ENCODE results near the gene HMG20A. TPM values are rescaled to one million over a fixed set of nuclear protein-coding genes. Genes with fewer than 3 reads are reported as not detected.

Gene HMG20A
- polyA plus RNA-seq, 3 donors = 11.6 to 26.4 (median 17.7) TPM

DNA sequence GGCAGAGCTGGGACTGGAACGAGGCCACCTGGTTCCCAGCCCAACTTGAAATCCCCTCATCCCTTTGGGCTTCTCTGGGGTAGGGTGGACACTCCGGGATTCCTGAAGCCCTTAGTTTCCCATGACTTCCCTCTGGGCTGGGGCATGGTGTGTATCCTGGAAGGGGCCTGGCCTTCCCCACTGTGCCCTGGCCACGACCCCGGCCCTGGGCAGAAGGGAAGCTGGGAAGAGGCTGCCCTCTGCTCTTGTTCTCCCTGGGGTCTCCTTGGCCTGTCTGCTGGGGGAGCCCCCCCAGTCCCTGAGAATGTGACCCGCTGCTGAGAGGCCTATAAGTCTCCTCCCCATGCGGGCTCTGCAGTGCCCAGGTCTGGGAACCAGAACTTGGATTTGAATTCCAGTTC, 107.1 kb downstream of the HMG20A start:
- Mint-ChIP-seq H3K4me1 (no peaks in the 10 kb centered on the region), H3K36me3 (no peaks in the 10 kb centered on the region), H3K4me3 (no peak overlapping the region), H3K27ac (no peak overlapping the region), H3K9me3 (peaks cover 0 to 1% (median 0%) of the 10 kb centered on the region in 7 donors), H3K27me3 (ENCODE audit: low read depth in 3 of 3) (peaks cover 6 to 22% (median 11%) of the 10 kb centered on the region in 3 donors)
- no peak overlapping the region for H3K4me2 ChIP-seq (replicated peaks; ENCODE audit: extremely low read depth, low read length, poor library complexity, severe bottlenecking)
- H2AFZ ChIP-seq (ENCODE audit: insufficient read depth, low read depth, low read length, poor library complexity, severe bottlenecking) = no peak overlapping the region
- H3K4me1 ChIP-seq (ENCODE audit: control insufficient read depth in 1 of 2, insufficient read depth in 2 of 2, low read length in 2 of 2) = no peaks in the 10 kb centered on the region
- WGBS (ENCODE audit: insufficient coverage) = 93% methylated on average over 3 of the region's 6 CpGs
- H3K27ac ChIP-seq (ENCODE audit: low read depth in 1 of 2, low read length in 2 of 2) = no peak overlapping the region
- no peaks in the 10 kb centered on the region for H3K9me3 ChIP-seq (replicated peaks in 1 of 2; ENCODE audit: control insufficient read depth in 1 of 2, insufficient read depth in 1 of 2, low read length in 2 of 2)
- intact Hi-C loops (cut with micrococcal nuclease) = no loop called here
- H3K36me3 ChIP-seq (replicated peaks in 1 of 2; ENCODE audit: control insufficient read depth in 1 of 2, insufficient read depth in 2 of 2, low read length in 2 of 2) = no peaks in the 10 kb centered on the region
- H3K9ac ChIP-seq (ENCODE audit: insufficient read depth, low read length, poor library complexity, severe bottlenecking) = no peak overlapping the region
- DNase-seq = no peak
- TF ChIP-seq, protein P1, sequence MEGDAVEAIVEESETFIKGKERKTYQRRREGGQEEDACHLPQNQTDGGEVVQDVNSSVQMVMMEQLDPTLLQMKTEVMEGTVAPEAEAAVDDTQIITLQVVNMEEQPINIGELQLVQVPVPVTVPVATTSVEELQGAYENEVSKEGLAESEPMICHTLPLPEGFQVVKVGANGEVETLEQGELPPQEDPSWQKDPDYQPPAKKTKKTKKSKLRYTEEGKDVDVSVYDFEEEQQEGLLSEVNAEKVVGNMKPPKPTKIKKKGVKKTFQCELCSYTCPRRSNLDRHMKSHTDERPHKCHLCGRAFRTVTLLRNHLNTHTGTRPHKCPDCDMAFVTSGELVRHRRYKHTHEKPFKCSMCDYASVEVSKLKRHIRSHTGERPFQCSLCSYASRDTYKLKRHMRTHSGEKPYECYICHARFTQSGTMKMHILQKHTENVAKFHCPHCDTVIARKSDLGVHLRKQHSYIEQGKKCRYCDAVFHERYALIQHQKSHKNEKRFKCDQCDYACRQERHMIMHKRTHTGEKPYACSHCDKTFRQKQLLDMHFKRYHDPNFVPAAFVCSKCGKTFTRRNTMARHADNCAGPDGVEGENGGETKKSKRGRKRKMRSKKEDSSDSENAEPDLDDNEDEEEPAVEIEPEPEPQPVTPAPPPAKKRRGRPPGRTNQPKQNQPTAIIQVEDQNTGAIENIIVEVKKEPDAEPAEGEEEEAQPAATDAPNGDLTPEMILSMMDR (IDR thresholded peaks at IDR 0.05) = no peak
- H3K4me3 ChIP-seq (replicated peaks in 1 of 3; ENCODE audit: low read depth in 2 of 3, low read length in 3 of 3) = no peak overlapping the region
- H3K79me2 ChIP-seq (ENCODE audit: insufficient read depth, low read length) = no peaks in the 10 kb centered on the region
- no peaks in the 10 kb centered on the region for H4K20me1 ChIP-seq (ENCODE audit: insufficient read depth, low read length)
- H3K27me3 ChIP-seq (ENCODE audit: control insufficient read depth in 2 of 2, insufficient read depth in 2 of 2, low read length in 2 of 2) = peaks cover 0 to 5% of the 10 kb centered on the region in 2 donors

DNA sequence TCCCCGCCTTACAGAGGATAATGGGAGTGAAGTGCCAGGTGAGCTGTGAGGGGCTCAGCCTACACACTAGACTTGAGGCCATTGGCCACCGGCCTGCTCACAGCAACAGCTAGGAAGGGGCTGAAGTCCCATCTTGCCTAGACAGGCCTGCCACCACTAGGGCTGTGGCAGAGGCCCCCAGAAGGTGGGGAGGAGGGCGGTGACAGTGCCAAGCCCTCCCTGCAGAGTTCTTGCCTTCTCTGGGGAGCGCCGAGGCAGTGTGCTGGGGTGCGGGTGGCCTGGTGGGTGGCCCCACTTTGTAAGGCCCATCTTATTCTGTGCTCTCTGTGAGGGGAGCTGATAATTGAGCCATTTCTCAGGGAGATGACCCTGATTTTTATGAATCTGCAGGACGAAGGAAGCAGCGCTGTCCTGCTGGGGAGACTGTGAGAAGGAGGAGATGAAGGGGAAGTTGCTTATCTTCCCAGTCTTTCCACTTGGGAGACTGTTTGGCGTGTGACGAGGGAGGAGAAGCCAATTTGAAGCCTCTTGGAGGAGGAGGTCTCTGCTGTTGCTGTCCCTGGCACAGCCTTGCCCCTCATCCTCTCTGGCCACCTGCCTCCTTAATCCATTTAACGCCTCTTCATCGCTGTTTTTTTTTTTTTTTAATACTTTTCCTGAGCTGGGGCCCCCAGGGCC, 107.7 kb downstream of the HMG20A start:
- Histone ChIP-seq H3K4me2 (replicated peaks; ENCODE audit: extremely low read depth, low read length, poor library complexity, severe bottlenecking) (no peak overlapping the region), H4K20me1 (ENCODE audit: insufficient read depth, low read length) (no peaks in the 10 kb centered on the region), H3K27ac (ENCODE audit: low read depth in 1 of 2, low read length in 2 of 2) (no peak overlapping the region), H3K4me1 (ENCODE audit: control insufficient read depth in 1 of 2, insufficient read depth in 2 of 2, low read length in 2 of 2) (no peaks in the 10 kb centered on the region), H3K79me2 (ENCODE audit: insufficient read depth, low read length) (no peaks in the 10 kb centered on the region), H3K9ac (ENCODE audit: insufficient read depth, low read length, poor library complexity, severe bottlenecking) (no peak overlapping the region), H3K9me3 (replicated peaks in 1 of 2; ENCODE audit: control insufficient read depth in 1 of 2, insufficient read depth in 1 of 2, low read length in 2 of 2) (no peaks in the 10 kb centered on the region), H3K4me3 (replicated peaks in 1 of 3; ENCODE audit: low read depth in 2 of 3, low read length in 3 of 3) (no peak overlapping the region), H3K36me3 (replicated peaks in 1 of 2; ENCODE audit: control insufficient read depth in 1 of 2, insufficient read depth in 2 of 2, low read length in 2 of 2) (no peaks in the 10 kb centered on the region), H2AFZ (ENCODE audit: insufficient read depth, low read depth, low read length, poor library complexity, severe bottlenecking) (no peak overlapping the region), H3K27me3 (ENCODE audit: control insufficient read depth in 2 of 2, insufficient read depth in 2 of 2, low read length in 2 of 2) (peaks cover 0 to 10% of the 10 kb centered on the region in 2 donors)
- no peaks in the 10 kb centered on the region for H3K4me1 Mint-ChIP-seq
- TF ChIP-seq, protein P1 (IDR thresholded peaks at IDR 0.05) = no peak
- H3K27ac Mint-ChIP-seq = no peak overlapping the region
- intact Hi-C loops (cut with micrococcal nuclease) = no loop called here
- 95% methylated on average over 9 of the region's 12 CpGs for WGBS (ENCODE audit: insufficient coverage)
- no peak overlapping the region for H3K4me3 Mint-ChIP-seq
- no peak for DNase-seq
- no peaks in the 10 kb centered on the region for H3K36me3 Mint-ChIP-seq
- H3K9me3 Mint-ChIP-seq = peaks cover 0 to 1% (median 0%) of the 10 kb centered on the region in 7 donors
- H3K27me3 Mint-ChIP-seq (ENCODE audit: low read depth in 3 of 3) = peaks cover 7 to 27% (median 14%) of the 10 kb centered on the region in 3 donors

Measured in CD14-positive monocyte (primary cell).